Stimulated activated memory B cell treated with anti-CD40 and anti-IgM and Interleukin-4, amounts not matched to agents 10 μg/mL and 1 μg/mL and 100 μg/mL, for 72 hours (primary cell): ENCODE data around the gene TRAF3IP1.
A peak's percentile ranks its signal among the peaks of the same experiment; 100 is the strongest.
"Not testable (repeated sequence)": the region's sequence is repeated elsewhere in the genome, so short reads cannot be mapped to it uniquely, and the experiment has no call there.

Source experiments
- ATAC-seq: fragments of 150-1000 bp; cut with Tn5 transposase; 2 replicates; pipeline ENCODE4 v1.10.0; 2021
- H3K27ac Mint-ChIP-seq: one replicate; pipeline ENCODE4 v1.8.0; 2022; ENCODE audit warnings: mild to moderate bottlenecking, mixed read lengths
- H3K27me3 Mint-ChIP-seq: one replicate; pipeline ENCODE4 v1.8.0; 2022; ENCODE audit warnings: mixed read lengths
- H3K36me3 Mint-ChIP-seq: one replicate; pipeline ENCODE4 v1.8.0; 2022; ENCODE audit warnings: mixed read lengths
- H3K4me1 Mint-ChIP-seq: one replicate; pipeline ENCODE4 v1.8.0; 2022; ENCODE audit warnings: mixed read lengths
- H3K4me3 Mint-ChIP-seq: one replicate; pipeline ENCODE4 v1.8.0; 2022; ENCODE audit warnings: mild to moderate bottlenecking, moderate library complexity, mixed read lengths
- H3K9me3 Mint-ChIP-seq: one replicate; pipeline ENCODE4 v1.8.0; 2022; ENCODE audit warnings: mixed read lengths

Gene TRAF3IP1, protein sequence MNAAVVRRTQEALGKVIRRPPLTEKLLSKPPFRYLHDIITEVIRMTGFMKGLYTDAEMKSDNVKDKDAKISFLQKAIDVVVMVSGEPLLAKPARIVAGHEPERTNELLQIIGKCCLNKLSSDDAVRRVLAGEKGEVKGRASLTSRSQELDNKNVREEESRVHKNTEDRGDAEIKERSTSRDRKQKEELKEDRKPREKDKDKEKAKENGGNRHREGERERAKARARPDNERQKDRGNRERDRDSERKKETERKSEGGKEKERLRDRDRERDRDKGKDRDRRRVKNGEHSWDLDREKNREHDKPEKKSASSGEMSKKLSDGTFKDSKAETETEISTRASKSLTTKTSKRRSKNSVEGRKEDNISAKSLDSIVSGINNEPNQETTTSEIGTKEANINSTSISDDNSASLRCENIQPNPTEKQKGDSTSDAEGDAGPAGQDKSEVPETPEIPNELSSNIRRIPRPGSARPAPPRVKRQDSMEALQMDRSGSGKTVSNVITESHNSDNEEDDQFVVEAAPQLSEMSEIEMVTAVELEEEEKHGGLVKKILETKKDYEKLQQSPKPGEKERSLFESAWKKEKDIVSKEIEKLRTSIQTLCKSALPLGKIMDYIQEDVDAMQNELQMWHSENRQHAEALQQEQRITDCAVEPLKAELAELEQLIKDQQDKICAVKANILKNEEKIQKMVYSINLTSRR

DNA sequence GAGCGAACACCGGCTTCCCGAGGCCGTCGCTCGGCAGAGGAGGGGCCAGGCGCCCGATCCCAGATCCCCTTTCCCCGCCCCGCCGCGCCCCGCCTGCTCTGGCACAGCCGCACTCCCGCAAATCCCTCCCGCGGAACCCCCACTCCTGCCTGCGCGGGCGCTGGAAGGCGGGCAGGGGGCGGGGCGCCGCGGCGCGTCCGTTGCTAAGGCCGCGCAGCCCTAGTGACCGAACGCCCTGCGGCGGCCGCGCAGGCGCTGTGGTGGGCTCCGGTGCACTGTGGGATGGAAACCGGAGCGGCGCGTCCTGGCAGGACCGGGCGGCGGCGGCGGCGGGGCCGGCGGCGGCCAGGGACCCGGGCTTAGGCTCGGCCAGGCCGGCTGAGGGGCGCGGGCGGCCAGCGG is at the start of gene TRAF3IP1:
Gene TRAF3IP1 (plus strand): TSS at position 273 of the 402 bp plus-strand sequence. CDS start 145 bp downstream, outside the sequence.
- Mint-ChIP-seq H3K36me3 (peaks cover 5% of the 10 kb centered on the region), H3K27me3 (peaks cover 12% of the 10 kb centered on the region), H3K9me3 (no peaks in the 10 kb centered on the region), H3K4me3 (peak within 1 kb of the TSS; percentile 85), H3K4me1 (peaks cover 27% of the 10 kb centered on the region), H3K27ac (no peak within 1 kb of the TSS)
- ATAC-seq = peak; percentile 98

DNA sequence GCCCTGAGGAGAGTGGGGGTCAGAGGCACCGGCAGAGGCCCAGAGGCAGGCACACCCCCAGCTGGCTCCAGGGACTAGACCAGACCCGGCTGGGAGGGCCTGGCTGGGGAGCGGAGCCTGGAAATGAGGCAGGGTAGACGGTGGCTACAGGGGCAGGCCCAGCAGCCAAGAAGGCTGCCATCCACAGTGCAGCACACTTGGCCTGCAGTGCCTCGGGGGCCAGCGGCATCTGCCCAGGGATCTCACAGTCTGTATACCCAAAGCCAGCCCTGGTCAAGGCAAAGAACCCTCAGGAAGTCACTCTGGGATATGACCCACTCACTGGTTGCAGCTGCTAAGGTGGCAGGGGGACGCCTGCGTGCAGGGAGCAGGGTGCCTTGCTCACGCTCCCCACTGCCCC is 49.7 kb upstream of the TRAF3IP1 start:
- Mint-ChIP-seq H3K4me1 (no peaks in the 10 kb centered on the region), H3K4me3 (no peak overlapping the region), H3K27ac (no peak overlapping the region), H3K9me3 (no peaks in the 10 kb centered on the region), H3K27me3 (no peaks in the 10 kb centered on the region), H3K36me3 (peaks cover 58% of the 10 kb centered on the region)
- no peak for ATAC-seq

DNA sequence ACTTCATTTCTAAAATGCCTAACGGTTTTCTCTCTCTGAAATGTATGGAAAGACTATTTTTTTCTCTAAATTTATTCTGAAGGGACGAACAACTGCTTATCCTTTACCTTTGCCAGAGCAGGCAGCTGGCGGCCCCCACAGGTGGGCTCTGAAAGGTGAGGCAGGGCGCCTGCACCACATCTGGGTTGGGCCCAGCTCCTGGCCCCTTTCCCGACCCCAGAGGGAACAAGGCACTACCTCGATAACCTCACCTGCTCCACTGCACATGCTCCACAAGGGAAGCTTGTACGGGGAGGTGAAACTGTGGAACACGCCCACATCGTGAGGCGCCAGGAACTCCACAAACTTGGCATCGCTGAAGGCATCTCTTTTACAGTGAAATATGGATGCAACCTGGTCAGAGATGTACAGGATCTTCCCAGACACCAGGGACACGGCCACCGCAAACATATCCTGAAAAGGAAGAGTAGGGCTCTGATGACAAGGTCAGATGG is 49.2 kb upstream of the TRAF3IP1 start:
- Mint-ChIP-seq H3K27me3 (no peaks in the 10 kb centered on the region), H3K36me3 (peaks cover 58% of the 10 kb centered on the region), H3K4me1 (no peaks in the 10 kb centered on the region), H3K4me3 (no peak overlapping the region), H3K9me3 (no peaks in the 10 kb centered on the region), H3K27ac (no peak overlapping the region)
- ATAC-seq = no peak

DNA sequence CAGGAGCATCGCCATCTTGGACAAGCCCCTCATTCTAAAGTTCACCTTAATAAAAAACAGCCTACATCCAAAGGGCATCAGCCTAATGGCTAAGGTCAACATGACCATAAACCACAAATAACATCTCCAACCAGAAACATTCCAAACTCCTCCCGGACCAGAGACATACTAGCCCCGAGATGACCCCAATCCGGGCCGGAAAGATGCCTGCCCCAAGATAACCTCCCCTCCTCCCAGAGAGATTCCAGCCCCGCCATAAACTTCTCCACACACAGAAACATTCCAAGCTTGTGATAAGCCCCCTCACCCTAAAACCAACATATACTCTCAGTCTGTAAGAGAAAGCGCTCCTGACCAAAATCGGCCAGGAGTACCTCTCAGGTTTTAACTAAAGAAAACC is 48.6 kb upstream of the TRAF3IP1 start:
- peaks cover 64% of the 10 kb centered on the region for H3K36me3 Mint-ChIP-seq

GRCh38 chr2:238272156-238272555 is 48.2 kb upstream of the TRAF3IP1 start:
- Mint-ChIP-seq H3K9me3 (no peaks in the 10 kb centered on the region), H3K27ac (no peak overlapping the region), H3K27me3 (no peaks in the 10 kb centered on the region), H3K36me3 (peaks cover 61% of the 10 kb centered on the region), H3K4me3 (no peak overlapping the region), H3K4me1 (no peaks in the 10 kb centered on the region)
- ATAC-seq = no peak

More for the DNA sequence above, 48.6 kb upstream of the TRAF3IP1 start:
- H3K4me3 Mint-ChIP-seq, ATAC-seq, H3K27ac Mint-ChIP-seq, H3K4me1 Mint-ChIP-seq, H3K27me3 Mint-ChIP-seq, H3K9me3 Mint-ChIP-seq: not testable (repeated sequence)

DNA sequence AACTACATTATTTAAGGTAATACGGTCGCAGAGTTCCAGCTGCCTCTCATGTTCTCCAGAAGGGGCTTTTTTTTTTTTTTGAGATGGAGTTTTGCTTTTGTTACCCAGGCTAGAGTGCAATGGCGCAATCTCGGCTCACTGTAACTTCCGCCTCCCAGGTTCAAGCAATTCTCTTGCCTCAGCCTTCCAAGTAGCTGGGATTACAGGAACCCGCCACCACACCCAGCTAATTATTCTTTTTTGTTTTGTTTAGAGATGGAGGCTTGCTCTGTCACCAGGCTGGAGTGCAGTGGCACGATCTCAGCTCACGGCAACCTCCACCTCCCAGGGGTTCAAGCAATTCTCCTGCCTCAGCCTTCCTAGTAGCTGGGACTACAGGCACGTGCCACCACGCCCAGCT is 46.9 kb upstream of the TRAF3IP1 start:
- H3K4me1 Mint-ChIP-seq, H3K27me3 Mint-ChIP-seq, H3K4me3 Mint-ChIP-seq, ATAC-seq, H3K27ac Mint-ChIP-seq, H3K9me3 Mint-ChIP-seq: not testable (repeated sequence)
- H3K36me3 Mint-ChIP-seq = peaks cover 59% of the 10 kb centered on the region

DNA sequence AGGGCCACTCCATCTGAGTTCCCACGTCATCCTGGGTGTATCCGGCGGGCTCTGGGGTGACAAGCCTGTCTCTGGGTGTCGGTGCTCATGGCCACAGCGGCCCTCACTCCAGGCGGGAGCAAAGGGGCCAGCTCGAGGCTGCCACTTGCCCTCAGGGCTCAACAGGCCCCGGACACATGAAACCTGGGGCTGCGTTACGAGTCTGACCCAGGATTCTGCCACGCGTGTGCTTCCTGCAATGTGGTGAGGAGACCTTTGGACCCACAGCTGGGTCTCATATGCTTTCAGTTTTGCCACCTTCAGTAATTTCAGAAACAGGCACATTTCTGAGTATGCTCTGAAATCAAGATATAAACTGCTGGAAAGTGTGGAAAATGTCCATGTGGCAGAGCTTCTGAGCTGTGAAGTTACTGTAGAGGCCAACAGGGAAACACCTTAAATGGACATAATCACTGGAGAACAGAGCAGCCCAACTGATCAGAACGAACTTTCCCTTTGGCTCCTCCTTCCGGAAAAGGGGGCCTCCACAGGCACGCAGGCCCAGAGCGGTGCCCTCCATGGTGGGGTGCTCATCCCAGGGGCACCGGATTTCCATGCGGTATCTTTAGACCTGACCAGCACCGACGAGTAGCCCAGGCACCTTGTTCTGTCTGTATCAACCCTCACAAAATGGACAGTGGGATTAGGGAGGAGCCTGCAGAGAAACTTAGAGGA is 46.0 kb upstream of the TRAF3IP1 start:
- Mint-ChIP-seq H3K4me1 (no peaks in the 10 kb centered on the region), H3K4me3 (no peak overlapping the region), H3K36me3 (peaks cover 59% of the 10 kb centered on the region), H3K27ac (no peak overlapping the region), H3K9me3 (no peaks in the 10 kb centered on the region), H3K27me3 (no peaks in the 10 kb centered on the region)
- ATAC-seq = no peak

DNA sequence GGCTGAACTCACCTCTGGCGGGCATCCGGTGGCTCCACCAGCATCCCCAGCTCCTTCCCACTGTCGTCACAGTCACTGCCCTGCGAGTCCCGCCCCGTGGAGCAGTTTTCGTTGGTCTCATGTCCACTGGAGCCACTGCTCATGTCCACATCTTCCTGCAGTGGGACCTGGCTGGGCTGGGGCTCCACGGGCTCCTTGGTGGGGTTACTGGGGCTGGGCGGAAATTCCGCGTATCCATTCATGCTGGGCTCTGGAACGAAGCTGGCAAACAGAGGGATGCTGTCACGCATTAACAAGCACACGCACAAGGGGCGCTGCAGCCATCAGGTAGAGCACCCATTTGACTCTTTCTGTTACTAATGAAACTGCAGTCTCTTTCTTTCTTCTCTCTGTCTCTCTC is 42.6 kb upstream of the TRAF3IP1 start:
- H3K4me3 Mint-ChIP-seq = no peak overlapping the region
- no peak for ATAC-seq
- peaks cover 39% of the 10 kb centered on the region for H3K36me3 Mint-ChIP-seq
- peaks cover 7% of the 10 kb centered on the region for H3K4me1 Mint-ChIP-seq
- no peak overlapping the region for H3K27ac Mint-ChIP-seq
- no peaks in the 10 kb centered on the region for H3K9me3 Mint-ChIP-seq
- no peaks in the 10 kb centered on the region for H3K27me3 Mint-ChIP-seq

DNA sequence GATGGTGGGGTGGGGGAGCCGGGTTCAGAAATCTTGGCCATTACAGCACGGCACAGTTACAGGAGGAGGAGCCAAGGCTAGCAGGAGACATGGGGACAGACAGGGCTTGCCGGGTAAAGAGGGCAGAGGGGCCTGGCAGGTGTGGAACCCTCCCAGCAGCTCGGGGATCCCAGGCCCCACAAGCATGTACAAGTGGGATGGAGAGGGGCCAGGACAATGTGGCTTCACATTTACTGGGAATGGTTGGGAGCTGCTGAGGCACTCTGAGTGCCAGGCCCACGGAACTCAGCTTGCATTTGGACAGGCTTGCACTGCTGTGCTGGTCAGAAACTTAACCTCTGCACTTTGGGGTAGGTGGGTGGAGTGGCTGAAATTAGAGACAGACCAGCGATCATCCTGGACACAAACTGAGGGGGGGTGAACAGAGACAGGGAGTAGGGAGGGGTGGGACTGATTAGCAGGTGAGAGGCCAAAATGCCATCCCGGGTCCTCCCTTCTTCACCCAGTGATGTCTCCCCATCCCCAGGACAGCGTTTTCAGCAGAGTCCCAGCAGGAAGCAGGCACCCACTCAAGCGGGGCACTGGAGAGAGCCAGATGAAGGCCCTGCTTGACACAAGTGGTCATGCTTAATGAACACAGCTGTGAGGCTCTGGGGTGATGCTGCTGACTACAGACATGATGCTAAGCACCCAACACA is 41.5 kb upstream of the TRAF3IP1 start:
- no peak overlapping the region for H3K27ac Mint-ChIP-seq
- no peaks in the 10 kb centered on the region for H3K9me3 Mint-ChIP-seq
- H3K36me3 Mint-ChIP-seq = peaks cover 29% of the 10 kb centered on the region
- no peaks in the 10 kb centered on the region for H3K27me3 Mint-ChIP-seq
- ATAC-seq = no peak
- no peak overlapping the region for H3K4me3 Mint-ChIP-seq
- peaks cover 18% of the 10 kb centered on the region for H3K4me1 Mint-ChIP-seq

- Mint-ChIP-seq H3K4me3 (no peak overlapping the region), H3K4me1 (peaks cover 24% of the 10 kb centered on the region), H3K27ac (no peak overlapping the region), H3K36me3 (peaks cover 24% of the 10 kb centered on the region), H3K9me3 (no peaks in the 10 kb centered on the region), H3K27me3 (no peaks in the 10 kb centered on the region)
- no peak for ATAC-seq
Observed at GRCh38 chr2:238279324-238279682, 41.0 kb upstream of the TRAF3IP1 start.

GRCh38 chr2:238280083-238280825 is 40.1 kb upstream of the TRAF3IP1 start:
- Mint-ChIP-seq H3K27ac (no peak overlapping the region), H3K4me1 (peaks cover 28% of the 10 kb centered on the region)

DNA sequence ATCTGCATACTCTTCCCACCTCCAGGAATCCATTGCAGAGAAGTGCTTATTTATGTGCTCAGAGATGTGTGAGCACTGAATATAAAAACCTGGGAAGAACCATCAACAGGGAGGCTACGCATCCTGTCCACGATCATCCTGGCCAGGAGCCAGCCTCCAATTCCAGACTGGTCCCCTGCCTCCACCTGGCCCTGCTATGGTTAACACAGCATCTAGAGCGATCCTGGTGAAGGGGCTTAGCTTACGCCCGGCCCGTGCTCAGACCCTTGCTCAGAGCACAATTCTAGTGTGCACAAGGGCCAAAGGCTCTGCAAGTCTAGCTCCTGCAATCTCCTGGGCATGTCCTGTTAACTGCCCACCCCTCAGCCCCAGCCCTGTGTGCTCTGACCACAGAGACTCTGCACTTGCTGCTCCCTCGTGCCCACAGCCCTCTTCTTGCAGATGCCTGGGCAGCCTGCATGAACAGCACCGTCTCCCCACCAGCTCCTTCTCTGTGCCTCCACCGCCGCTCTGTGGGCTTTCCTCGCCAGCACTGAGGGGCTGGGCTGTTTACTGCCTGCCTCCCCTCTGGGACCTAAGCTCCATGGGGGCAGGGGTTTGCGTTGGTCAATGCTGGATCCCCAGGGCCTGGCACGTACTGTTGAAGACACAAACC is 38.4 kb upstream of the TRAF3IP1 start:
- Mint-ChIP-seq H3K4me1 (peaks cover 41% of the 10 kb centered on the region), H3K36me3 (peaks cover 7% of the 10 kb centered on the region), H3K27ac (peak overlapping the region; percentile 6), H3K27me3 (no peaks in the 10 kb centered on the region), H3K4me3 (no peak overlapping the region), H3K9me3 (no peaks in the 10 kb centered on the region)
- no peak for ATAC-seq

More at GRCh38 chr2:238280083-238280825, 40.1 kb upstream of the TRAF3IP1 start:
- Mint-ChIP-seq H3K9me3 (no peaks in the 10 kb centered on the region), H3K36me3 (peaks cover 15% of the 10 kb centered on the region), H3K4me3 (no peak overlapping the region), H3K27me3 (no peaks in the 10 kb centered on the region)
- no peak for ATAC-seq

DNA sequence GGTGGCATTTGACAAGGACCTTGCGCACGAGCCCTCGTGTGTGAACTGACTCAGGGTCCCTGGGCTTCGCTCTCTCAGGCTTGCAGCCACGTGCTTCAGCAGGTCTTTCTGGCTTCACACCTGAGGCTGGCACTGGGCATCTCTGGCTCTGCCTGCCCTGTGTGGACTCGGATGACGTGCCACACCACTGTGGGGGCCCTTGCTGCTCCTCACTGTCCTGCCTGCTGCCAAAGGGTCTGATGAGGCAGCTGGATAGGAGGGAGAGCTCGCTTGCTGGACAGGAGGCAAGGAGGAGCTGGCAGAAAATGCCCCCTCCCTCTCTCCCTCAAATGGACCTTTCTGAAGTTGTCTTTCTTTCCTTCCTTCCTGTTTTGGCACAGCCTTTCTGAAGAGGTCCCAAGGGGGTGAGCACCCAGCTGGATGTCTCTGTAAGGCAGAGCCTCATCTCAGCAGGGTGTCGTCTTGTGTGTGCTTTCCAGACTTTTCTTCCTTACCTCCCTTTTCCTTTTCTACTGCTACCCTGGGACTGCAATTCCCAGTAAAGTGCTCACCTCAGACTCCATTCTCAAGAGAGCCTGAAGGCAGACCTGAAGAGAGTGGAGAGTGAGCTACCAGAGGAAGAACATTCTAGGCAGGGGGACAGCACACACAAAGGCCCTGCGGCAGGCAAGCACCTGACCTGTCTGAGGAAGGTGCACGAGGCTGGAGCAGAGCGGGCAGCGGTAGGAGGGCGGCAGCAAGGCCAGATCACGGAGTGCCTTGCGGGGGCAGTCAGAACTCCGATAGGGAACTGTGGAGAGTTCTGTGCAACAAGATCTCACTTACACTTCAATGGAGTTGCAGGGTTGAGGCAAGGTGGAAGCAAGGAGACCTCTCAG is 37.2 kb upstream of the TRAF3IP1 start:
- no peak overlapping the region for H3K4me3 Mint-ChIP-seq
- H3K36me3 Mint-ChIP-seq = peaks cover 2% of the 10 kb centered on the region
- H3K27ac Mint-ChIP-seq = peak overlapping the region; percentile 6
- ATAC-seq = no peak
- H3K27me3 Mint-ChIP-seq = no peaks in the 10 kb centered on the region
- H3K9me3 Mint-ChIP-seq = no peaks in the 10 kb centered on the region
- H3K4me1 Mint-ChIP-seq = peaks cover 51% of the 10 kb centered on the region
